HEK293 (cell line): Measurements from ENCODE around the gene SYNE1.

Source experiments
- TRIM28 ChIP-seq: IDR thresholded peaks from 2 replicates; pipeline ENCODE4 v1.6.1; 2011; ENCODE audit warnings: low read length, control low read depth, borderline replicate concordance
- ZNF266 ChIP-seq: fragments of 450-650 bp; formaldehyde crosslinking; IDR thresholded peaks from 2 replicates; pipeline ENCODE4 v1.5.1; 2016; ENCODE audit warnings: missing biosample characterization, missing genetic modification characterization, low read depth

- TF ChIP-seq TRIM28 = no peak
- no peak for TF ChIP-seq ZNF266 (tag by site-specific recombination)
Measured at GRCh38 chr6:152532556-152533422, 104.4 kb downstream of the SYNE1 start.
